Adipose tissue (tissue), 3 donors: Measurements from ENCODE around the gene LRCH4. TPM values are rescaled to one million over a fixed set of nuclear protein-coding genes. Genes with fewer than 3 reads are reported as not detected.
A peak's percentile ranks its signal among the peaks of the same experiment; 100 is the strongest.

Experiments used
- H3K27ac ChIP-seq: one replicate; pipeline ENCODE4 v1.5.1; 2013; ENCODE audit warnings: low read depth, low read length
- WGBS, 3 donors: extraction: QIAGEN DNeasy Blood & Tissue Kit; methylation state at CpG; one replicate each; pipeline ENCODE4 v1.1.7; 2013; 5-methylcytosine and 5-hydroxymethylcytosine counted together
- polyA plus RNA-seq, 3 donors: library from polyadenylated mRNA; stranded (reverse); fragments of 200-250 nt; gene quantifications; one replicate each; pipeline ENCODE4 v1.2.3, GENCODE V29; 2013
- donor health status: healthy with polysubstance abuse.
- donor health status: Bipolar disorder and iron deficiency.
- donor health status: healthy.

LRCH4 gene
- polyA plus RNA-seq, 3 donors = 23.5 to 37.1 (median 33.4) TPM

- WGBS, 3 donors = 0 to 1% (median 0%) methylated on average over 54 to 61 of the region's 61 CpGs
- peak within 1 kb of the TSS; percentile 33 for H3K27ac ChIP-seq
Observed at GRCh38 chr7:100611983-100612729, 26.2 kb upstream of the LRCH4 start, which contains the start of gene MOSPD3. Gene MOSPD3 (plus strand): TSS chr7:100612540. CDS start chr7:100612792, 252 bp downstream.

GRCh38 chr7:100609958-100610357 lies 24.0 kb upstream of the LRCH4 start:
- no peak overlapping the region for H3K27ac ChIP-seq
- WGBS, 3 donors = 89 to 94% (median 89%) methylated on average over 5 of the region's 5 CpGs

GRCh38 chr7:100607111-100607510 lies 21.2 kb upstream of the LRCH4 start:
- no peak overlapping the region for H3K27ac ChIP-seq
- 91 to 93% (median 92%) methylated on average over 7 to 8 of the region's 8 CpGs for WGBS, 3 donors

- H3K27ac ChIP-seq = no peak overlapping the region
- 88 to 94% (median 90%) methylated on average over 12 of the region's 12 CpGs for WGBS, 3 donors
Observed at GRCh38 chr7:100606313-100606712, 20.4 kb upstream of the LRCH4 start.

GRCh38 chr7:100604976-100605911 lies 19.3 kb upstream of the LRCH4 start:
- H3K27ac ChIP-seq = no peak overlapping the region
- WGBS, 3 donors = 13 to 29% (median 19%) methylated on average over 67 to 68 of the region's 68 CpGs

GRCh38 chr7:100604028-100604975 lies 18.4 kb upstream of the LRCH4 start:
- WGBS, 3 donors = 1% methylated on average over 54 to 70 of the region's 70 CpGs
- peak overlapping the region; percentile 11 for H3K27ac ChIP-seq

- peak overlapping the region; percentile 11 for H3K27ac ChIP-seq
- 14 to 20% (median 16%) methylated on average over 10 of the region's 10 CpGs for WGBS, 3 donors
Observed at GRCh38 chr7:100603726-100604027, 17.7 kb upstream of the LRCH4 start.

- H3K27ac ChIP-seq = no peak overlapping the region
- WGBS, 3 donors = 45 to 53% (median 50%) methylated on average over 19 to 21 of the region's 21 CpGs
Observed at GRCh38 chr7:100602889-100603725, 17.2 kb upstream of the LRCH4 start.

- WGBS, 3 donors = 76 to 83% (median 80%) methylated on average over 9 of the region's 9 CpGs
- no peak overlapping the region for H3K27ac ChIP-seq
Observed at GRCh38 chr7:100600730-100601038, 14.8 kb upstream of the LRCH4 start.

GRCh38 chr7:100599911-100600729 lies 14.2 kb upstream of the LRCH4 start:
- WGBS, 3 donors = 62 to 74% (median 69%) methylated on average over 17 to 18 of the region's 18 CpGs
- H3K27ac ChIP-seq = no peak overlapping the region

GRCh38 chr7:100598425-100598824 lies 12.5 kb upstream of the LRCH4 start:
- no peak overlapping the region for H3K27ac ChIP-seq
- WGBS, 3 donors = 83 to 85% (median 85%) methylated on average over 4 of the region's 4 CpGs

- WGBS, 3 donors = 95 to 98% (median 96%) methylated on average over 7 of the region's 7 CpGs
- no peak overlapping the region for H3K27ac ChIP-seq
Observed at GRCh38 chr7:100595188-100595587, 9.3 kb upstream of the LRCH4 start.

- 89 to 94% (median 91%) methylated on average over 17 of the region's 17 CpGs for WGBS, 3 donors
- no peak overlapping the region for H3K27ac ChIP-seq
Observed at GRCh38 chr7:100591596-100591995, 5.7 kb upstream of the LRCH4 start.

GRCh38 chr7:100590077-100590737 lies 4.3 kb upstream of the LRCH4 start:
- no peak overlapping the region for H3K27ac ChIP-seq
- 24 to 55% (median 31%) methylated on average over 20 of the region's 20 CpGs for WGBS, 3 donors

GRCh38 chr7:100589341-100589947 lies 3.5 kb upstream of the LRCH4 start:
- no peak overlapping the region for H3K27ac ChIP-seq
- 36 to 42% (median 37%) methylated on average over 7 of the region's 7 CpGs for WGBS, 3 donors

GRCh38 chr7:100588438-100588837 lies 2.5 kb upstream of the LRCH4 start:
- H3K27ac ChIP-seq = no peak overlapping the region
- WGBS, 3 donors = 63 to 73% (median 65%) methylated on average over 1 of the region's 1 CpG
